ENCODE results near the gene CDC5L. TPM values are rescaled to one million over a fixed set of nuclear protein-coding genes. Genes with fewer than 3 reads are reported as not detected.

The CDC5L gene
- total RNA-seq, 1 experiment from 2014 or later = 24.6 TPM

- BruUV-seq (replicated peaks) = no TSS peak
- ATAC-seq = no peak
- Histone ChIP-seq H3K4me3 (replicated peaks in 1 of 2; ENCODE audit: low read depth in 1 of 2, low read length in 2 of 2) (no peak overlapping the region), H3K9me3 (ENCODE audit: control insufficient read depth in 1 of 2, insufficient read depth in 1 of 2, low read depth in 1 of 2, low read length in 2 of 2) (no peaks in the 10 kb centered on the region), H3K27me3 (ENCODE audit: insufficient read depth, low read length) (no peaks in the 10 kb centered on the region), H3K79me2 (ENCODE audit: insufficient read depth, low read length) (no peaks in the 10 kb centered on the region), H2AFZ (ENCODE audit: low read depth, low read length, poor library complexity, severe bottlenecking) (no peak overlapping the region), H3K9me2 (ENCODE audit: insufficient read depth) (no peaks in the 10 kb centered on the region), H4K20me1 (ENCODE audit: insufficient read depth) (no peaks in the 10 kb centered on the region), H3K4me1 (ENCODE audit: control insufficient read depth in 1 of 2, insufficient read depth in 2 of 2, low read length in 2 of 2) (peaks cover 5 to 19% of the 10 kb centered on the region in 2 experiments; a peak in 3 of 4 replicates), H3K9ac (ENCODE audit: low read length) (no peak overlapping the region), H3K4me2 (ENCODE audit: low read length) (no peak overlapping the region), H3K27ac (ENCODE audit: low read depth, low read length) (no peak overlapping the region), H3K36me3 (ENCODE audit: control insufficient read depth in 1 of 2, insufficient read depth in 2 of 2, low read length in 2 of 2) (no peaks in the 10 kb centered on the region)
- no peak for DNase-seq (ENCODE audit: low read depth, low spot score)
- POLR2A ChIA-PET = no interaction called here
- CTCF ChIA-PET = interaction anchor here (0.6 to 2.6 kb wide), 4 partner anchors 10 to 1447 kb away, joined by 3 to 60 read pairs (median 41); no protein-coding TSS in a partner anchor
- intact Hi-C loops (cut with micrococcal nuclease) = loop anchor here (10.0 kb wide), 3 partner anchors 121 to 1241 kb away; no protein-coding TSS in a partner anchor
- RAD21 ChIA-PET (ENCODE audit: low non-redundant PET in 1 of 2, low total read pairs in 2 of 2, uncharacterized antibody in 2 of 2, unreplicated experiment in 2 of 2) = no interaction called here
- TF ChIP-seq ELF1 (IDR thresholded peaks at IDR 0.05; ENCODE audit: borderline replicate concordance, low read depth) (no peak), CTCF (IDR thresholded peaks at IDR 0.05 in 2 of 3, conservative IDR thresholded peaks at IDR 0.05 in 1 of 3; ENCODE audit: borderline replicate concordance in 1 of 3, insufficient read depth in 1 of 3, low read depth in 2 of 3, low read length in 2 of 3) (no peak), ZNF274 (IDR thresholded peaks at IDR 0.05; ENCODE audit: low read depth, low read length) (no peak), FOSL1 (IDR thresholded peaks at IDR 0.05; ENCODE audit: low read depth) (no peak), REST (IDR thresholded peaks at IDR 0.05; ENCODE audit: low read depth) (no peak), CBX3 (IDR thresholded peaks at IDR 0.05; ENCODE audit: low read depth) (no peak), RAD21 (IDR thresholded peaks at IDR 0.05; ENCODE audit: low read depth) (no peak), EZH2phosphoT487 (IDR thresholded peaks at IDR 0.05; ENCODE audit: borderline replicate concordance) (no peak), POLR2AphosphoS5 (IDR thresholded peaks at IDR 0.05; ENCODE audit: low read depth, low read length) (no peak), YY1 (IDR thresholded peaks at IDR 0.05; ENCODE audit: extremely low read depth, insufficient replicate concordance, low read depth, low read length) (no peak), ZBTB33 (IDR thresholded peaks at IDR 0.05; ENCODE audit: extremely low read depth, insufficient replicate concordance, low read length) (no peak), ATF3 (IDR thresholded peaks at IDR 0.05) (no peak), SIN3A (IDR thresholded peaks at IDR 0.05; ENCODE audit: low read depth) (no peak)
These were observed 86.7 kb downstream of the CDC5L start for GRCh38 chr6:44474190-44474631.
